ENCODE data around the gene DLG2. TPM values are rescaled to one million over a fixed set of nuclear protein-coding genes. Genes with fewer than 3 reads are reported as not detected.

The DLG2 gene
- total RNA-seq, 1 experiment from 2014 or later = 17.5 TPM

DNA sequence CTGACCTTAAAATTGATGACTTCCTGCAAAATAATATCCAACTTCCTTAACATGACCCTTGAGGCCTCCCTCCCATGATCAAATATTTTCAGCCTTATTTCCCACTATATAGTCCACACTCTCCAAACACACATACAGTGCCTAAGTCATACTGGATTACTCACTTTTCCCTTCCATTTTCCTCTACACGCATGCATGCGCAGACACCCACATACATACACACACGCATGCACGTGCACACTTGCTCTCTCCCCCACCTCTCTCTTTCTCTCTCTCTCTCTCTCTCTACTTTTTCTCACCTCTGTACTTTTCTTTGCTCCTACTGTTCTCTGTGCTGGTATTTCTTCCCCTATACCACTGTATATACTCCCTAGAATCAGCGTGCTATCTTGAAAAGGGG is 28.1 kb downstream of the DLG2 start:
- Mint-ChIP-seq H3K27ac (peak overlapping the region; percentile 8; the same call in 1 of the 2 replicates), H3K36me3 (no peaks in the 10 kb centered on the region), H3K9me3 (no peaks in the 10 kb centered on the region), H3K27me3 (ENCODE audit: low read depth) (no peaks in the 10 kb centered on the region), H3K4me1 (peaks cover 19% of the 10 kb centered on the region), H3K4me3 (no peak overlapping the region)
- CTCF ChIA-PET = no interaction called here
- DNase-seq (ENCODE audit: low spot score) = no peak
- TF ChIP-seq, protein P1, sequence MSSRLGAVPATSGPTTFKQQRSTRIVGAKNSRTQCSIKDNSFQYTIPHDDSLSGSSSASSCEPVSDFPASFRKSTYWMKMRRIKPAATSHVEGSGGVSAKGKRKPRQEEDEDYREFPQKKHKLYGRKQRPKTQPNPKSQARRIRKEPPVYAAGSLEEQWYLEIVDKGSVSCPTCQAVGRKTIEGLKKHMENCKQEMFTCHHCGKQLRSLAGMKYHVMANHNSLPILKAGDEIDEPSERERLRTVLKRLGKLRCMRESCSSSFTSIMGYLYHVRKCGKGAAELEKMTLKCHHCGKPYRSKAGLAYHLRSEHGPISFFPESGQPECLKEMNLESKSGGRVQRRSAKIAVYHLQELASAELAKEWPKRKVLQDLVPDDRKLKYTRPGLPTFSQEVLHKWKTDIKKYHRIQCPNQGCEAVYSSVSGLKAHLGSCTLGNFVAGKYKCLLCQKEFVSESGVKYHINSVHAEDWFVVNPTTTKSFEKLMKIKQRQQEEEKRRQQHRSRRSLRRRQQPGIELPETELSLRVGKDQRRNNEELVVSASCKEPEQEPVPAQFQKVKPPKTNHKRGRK (CRISPR knock-in tag; IDR thresholded peaks at IDR 0.05; ENCODE audit: borderline replicate concordance) = no peak
- TF ChIP-seq ELF4 (CRISPR knock-in tag; IDR thresholded peaks at IDR 0.05; ENCODE audit: low read depth) (no peak), FOXJ3 (CRISPR knock-in tag; IDR thresholded peaks at IDR 0.05; ENCODE audit: borderline replicate concordance) (no peak), GABPB1 (CRISPR knock-in tag; IDR thresholded peaks at IDR 0.05) (no peak), TEAD1 (CRISPR knock-in tag; IDR thresholded peaks at IDR 0.05) (no peak), ZNF317 (CRISPR knock-in tag; IDR thresholded peaks at IDR 0.05; ENCODE audit: borderline replicate concordance, low read depth) (no peak)
- TF ChIP-seq, protein P2, sequence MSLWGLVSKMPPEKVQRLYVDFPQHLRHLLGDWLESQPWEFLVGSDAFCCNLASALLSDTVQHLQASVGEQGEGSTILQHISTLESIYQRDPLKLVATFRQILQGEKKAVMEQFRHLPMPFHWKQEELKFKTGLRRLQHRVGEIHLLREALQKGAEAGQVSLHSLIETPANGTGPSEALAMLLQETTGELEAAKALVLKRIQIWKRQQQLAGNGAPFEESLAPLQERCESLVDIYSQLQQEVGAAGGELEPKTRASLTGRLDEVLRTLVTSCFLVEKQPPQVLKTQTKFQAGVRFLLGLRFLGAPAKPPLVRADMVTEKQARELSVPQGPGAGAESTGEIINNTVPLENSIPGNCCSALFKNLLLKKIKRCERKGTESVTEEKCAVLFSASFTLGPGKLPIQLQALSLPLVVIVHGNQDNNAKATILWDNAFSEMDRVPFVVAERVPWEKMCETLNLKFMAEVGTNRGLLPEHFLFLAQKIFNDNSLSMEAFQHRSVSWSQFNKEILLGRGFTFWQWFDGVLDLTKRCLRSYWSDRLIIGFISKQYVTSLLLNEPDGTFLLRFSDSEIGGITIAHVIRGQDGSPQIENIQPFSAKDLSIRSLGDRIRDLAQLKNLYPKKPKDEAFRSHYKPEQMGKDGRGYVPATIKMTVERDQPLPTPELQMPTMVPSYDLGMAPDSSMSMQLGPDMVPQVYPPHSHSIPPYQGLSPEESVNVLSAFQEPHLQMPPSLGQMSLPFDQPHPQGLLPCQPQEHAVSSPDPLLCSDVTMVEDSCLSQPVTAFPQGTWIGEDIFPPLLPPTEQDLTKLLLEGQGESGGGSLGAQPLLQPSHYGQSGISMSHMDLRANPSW (CRISPR knock-in tag; conservative IDR thresholded peaks at IDR 0.05; ENCODE audit: low read depth) = no peak
- TF ChIP-seq, protein P3, sequence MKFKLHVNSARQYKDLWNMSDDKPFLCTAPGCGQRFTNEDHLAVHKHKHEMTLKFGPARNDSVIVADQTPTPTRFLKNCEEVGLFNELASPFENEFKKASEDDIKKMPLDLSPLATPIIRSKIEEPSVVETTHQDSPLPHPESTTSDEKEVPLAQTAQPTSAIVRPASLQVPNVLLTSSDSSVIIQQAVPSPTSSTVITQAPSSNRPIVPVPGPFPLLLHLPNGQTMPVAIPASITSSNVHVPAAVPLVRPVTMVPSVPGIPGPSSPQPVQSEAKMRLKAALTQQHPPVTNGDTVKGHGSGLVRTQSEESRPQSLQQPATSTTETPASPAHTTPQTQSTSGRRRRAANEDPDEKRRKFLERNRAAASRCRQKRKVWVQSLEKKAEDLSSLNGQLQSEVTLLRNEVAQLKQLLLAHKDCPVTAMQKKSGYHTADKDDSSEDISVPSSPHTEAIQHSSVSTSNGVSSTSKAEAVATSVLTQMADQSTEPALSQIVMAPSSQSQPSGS (CRISPR knock-in tag; IDR thresholded peaks at IDR 0.05; ENCODE audit: borderline replicate concordance, low read depth) = no peak
- TF ChIP-seq, protein P4, sequence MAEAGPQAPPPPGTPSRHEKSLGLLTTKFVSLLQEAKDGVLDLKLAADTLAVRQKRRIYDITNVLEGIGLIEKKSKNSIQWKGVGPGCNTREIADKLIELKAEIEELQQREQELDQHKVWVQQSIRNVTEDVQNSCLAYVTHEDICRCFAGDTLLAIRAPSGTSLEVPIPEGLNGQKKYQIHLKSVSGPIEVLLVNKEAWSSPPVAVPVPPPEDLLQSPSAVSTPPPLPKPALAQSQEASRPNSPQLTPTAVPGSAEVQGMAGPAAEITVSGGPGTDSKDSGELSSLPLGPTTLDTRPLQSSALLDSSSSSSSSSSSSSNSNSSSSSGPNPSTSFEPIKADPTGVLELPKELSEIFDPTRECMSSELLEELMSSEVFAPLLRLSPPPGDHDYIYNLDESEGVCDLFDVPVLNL (CRISPR knock-in tag; IDR thresholded peaks at IDR 0.05; ENCODE audit: borderline replicate concordance, low read depth) = no peak
- no peak for ATAC-seq
- POLR2A ChIA-PET = no interaction called here

DNA sequence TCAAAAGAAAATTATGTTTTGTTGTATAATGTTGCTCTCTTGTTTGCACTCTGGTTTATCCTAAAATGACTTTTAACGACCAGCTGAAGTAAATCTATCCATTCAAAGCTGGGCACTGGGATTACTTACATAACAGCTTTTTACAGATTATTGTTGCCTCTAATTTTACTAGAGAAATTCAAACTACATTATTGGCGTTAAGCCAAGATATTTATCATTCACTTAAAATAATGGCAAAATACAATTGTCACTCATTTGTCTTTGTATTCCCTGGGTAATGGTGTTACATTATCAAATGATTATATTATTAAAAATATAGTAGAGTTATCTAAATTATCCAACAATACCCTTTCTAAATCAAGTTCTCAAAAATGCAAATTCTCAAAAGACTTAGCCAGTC is 30.3 kb downstream of the DLG2 start:
- ATAC-seq (no peak), DNase-seq (ENCODE audit: low spot score) (no peak)
- ChIA-PET POLR2A (no interaction called here), CTCF (no interaction called here)
- Mint-ChIP-seq H3K4me1 (peaks cover 25% of the 10 kb centered on the region), H3K9me3 (no peaks in the 10 kb centered on the region), H3K27ac (no peak overlapping the region), H3K36me3 (no peaks in the 10 kb centered on the region), H3K4me3 (no peak overlapping the region), H3K27me3 (ENCODE audit: low read depth) (no peaks in the 10 kb centered on the region)
- TF ChIP-seq ZNF317 (CRISPR knock-in tag; IDR thresholded peaks at IDR 0.05; ENCODE audit: borderline replicate concordance, low read depth) (no peak), MXD4 (CRISPR knock-in tag; IDR thresholded peaks at IDR 0.05; ENCODE audit: borderline replicate concordance) (no peak), ETV6 (CRISPR knock-in tag; IDR thresholded peaks at IDR 0.05) (no peak)

DNA sequence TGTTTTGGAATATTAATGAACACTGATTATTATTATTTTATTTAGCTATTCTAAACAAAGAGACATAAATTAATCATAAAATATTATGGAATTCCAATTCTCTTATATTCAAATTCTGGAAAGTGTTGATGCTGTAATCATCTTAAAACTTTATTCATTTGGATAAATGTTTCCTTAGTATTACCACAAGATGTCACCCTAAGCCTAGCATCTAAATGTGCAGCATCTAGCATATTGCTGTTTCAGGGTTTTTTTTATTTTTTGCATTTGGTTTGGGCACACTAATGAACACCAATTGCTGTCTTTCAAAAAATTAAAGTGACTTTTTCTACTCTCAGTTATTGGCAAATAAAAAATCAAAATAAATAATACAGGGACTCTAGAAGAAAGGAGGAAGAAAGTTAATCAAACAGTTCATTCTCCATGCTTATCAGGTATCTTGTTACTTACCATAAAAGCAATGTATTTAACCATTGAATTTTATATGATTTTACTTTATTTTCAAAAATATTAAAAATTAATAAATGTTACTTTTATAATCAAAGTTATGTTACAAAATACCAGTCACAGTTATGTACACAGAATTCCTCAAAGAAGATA is 31.8 kb downstream of the DLG2 start:
- DNase-seq (ENCODE audit: low spot score) (no peak), ATAC-seq (peak; percentile 43; the same call in 1 of the 2 replicates)
- Mint-ChIP-seq H3K9me3 (no peaks in the 10 kb centered on the region), H3K27me3 (ENCODE audit: low read depth) (no peaks in the 10 kb centered on the region), H3K4me3 (no peak overlapping the region), H3K36me3 (no peaks in the 10 kb centered on the region), H3K27ac (no peak overlapping the region), H3K4me1 (peaks cover 22% of the 10 kb centered on the region)
- TF ChIP-seq, protein P5, sequence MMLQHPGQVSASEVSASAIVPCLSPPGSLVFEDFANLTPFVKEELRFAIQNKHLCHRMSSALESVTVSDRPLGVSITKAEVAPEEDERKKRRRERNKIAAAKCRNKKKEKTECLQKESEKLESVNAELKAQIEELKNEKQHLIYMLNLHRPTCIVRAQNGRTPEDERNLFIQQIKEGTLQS (CRISPR knock-in tag; conservative IDR thresholded peaks at IDR 0.05) = no peak
- no peak for TF ChIP-seq ZNF232 (CRISPR knock-in tag; IDR thresholded peaks at IDR 0.05)
- no peak for TF ChIP-seq NFYB (CRISPR knock-in tag; conservative IDR thresholded peaks at IDR 0.05; ENCODE audit: low read depth)
- no peak for TF ChIP-seq JUN (CRISPR knock-in tag; IDR thresholded peaks at IDR 0.05)
- TF ChIP-seq, protein P6, sequence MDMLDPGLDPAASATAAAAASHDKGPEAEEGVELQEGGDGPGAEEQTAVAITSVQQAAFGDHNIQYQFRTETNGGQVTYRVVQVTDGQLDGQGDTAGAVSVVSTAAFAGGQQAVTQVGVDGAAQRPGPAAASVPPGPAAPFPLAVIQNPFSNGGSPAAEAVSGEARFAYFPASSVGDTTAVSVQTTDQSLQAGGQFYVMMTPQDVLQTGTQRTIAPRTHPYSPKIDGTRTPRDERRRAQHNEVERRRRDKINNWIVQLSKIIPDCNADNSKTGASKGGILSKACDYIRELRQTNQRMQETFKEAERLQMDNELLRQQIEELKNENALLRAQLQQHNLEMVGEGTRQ (CRISPR knock-in tag; IDR thresholded peaks at IDR 0.05) = no peak
- TF ChIP-seq ETV6 (CRISPR knock-in tag; IDR thresholded peaks at IDR 0.05) = no peak
- TF ChIP-seq JAZF1 (CRISPR knock-in tag; IDR thresholded peaks at IDR 0.05) = no peak
- TF ChIP-seq MXD4 (CRISPR knock-in tag; IDR thresholded peaks at IDR 0.05; ENCODE audit: borderline replicate concordance) = no peak
- TF ChIP-seq, protein P7, sequence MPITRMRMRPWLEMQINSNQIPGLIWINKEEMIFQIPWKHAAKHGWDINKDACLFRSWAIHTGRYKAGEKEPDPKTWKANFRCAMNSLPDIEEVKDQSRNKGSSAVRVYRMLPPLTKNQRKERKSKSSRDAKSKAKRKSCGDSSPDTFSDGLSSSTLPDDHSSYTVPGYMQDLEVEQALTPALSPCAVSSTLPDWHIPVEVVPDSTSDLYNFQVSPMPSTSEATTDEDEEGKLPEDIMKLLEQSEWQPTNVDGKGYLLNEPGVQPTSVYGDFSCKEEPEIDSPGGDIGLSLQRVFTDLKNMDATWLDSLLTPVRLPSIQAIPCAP (CRISPR knock-in tag; IDR thresholded peaks at IDR 0.05) = no peak
- POLR2A ChIA-PET = no interaction called here
- CTCF ChIA-PET = interaction anchor here (0.7 kb wide), 1 partner anchor 260 kb away, joined by 3 read pairs; the partner anchor contains the start of gene CCDC83

All from WTC11 (cell line).